GM12801 (cell line): ENCODE measurements around the gene RNF144B.

Experiments used
- CTCF ChIP-seq: IDR thresholded peaks from one replicate; pipeline ENCODE4 v1.5.1; 2011; ENCODE audit warnings: control low read depth; ENCODE audit not compliant: insufficient read length; ENCODE audit errors: extremely low read depth

RNF144B gene

GRCh38 chr6:18349386-18349785 is 37.8 kb upstream of the RNF144B start:
- TF ChIP-seq CTCF = no peak

GRCh38 chr6:18350271-18350670 is 36.9 kb upstream of the RNF144B start:
- TF ChIP-seq CTCF = no peak

- TF ChIP-seq CTCF = no peak
These were observed 36.4 kb upstream of the RNF144B start for GRCh38 chr6:18350712-18351111.

- TF ChIP-seq CTCF = no peak
These were observed 35.1 kb upstream of the RNF144B start for GRCh38 chr6:18352001-18352400.

- TF ChIP-seq CTCF = no peak
These were observed 34.3 kb upstream of the RNF144B start for GRCh38 chr6:18352842-18353241.

GRCh38 chr6:18353251-18353650 is 33.9 kb upstream of the RNF144B start:
- no peak for TF ChIP-seq CTCF

GRCh38 chr6:18359237-18359885 is 27.8 kb upstream of the RNF144B start:
- TF ChIP-seq CTCF = no peak
